Stimulated activated CD8-positive, alpha-beta memory T cell treated with anti-CD3 and anti-CD28 coated beads, Interleukin-15, amount 100 ng/mL, for 4 hours (primary cell): ENCODE data around the gene PPP1R7.
A peak's percentile ranks its signal among the peaks of the same experiment; 100 is the strongest.
"Not testable (repeated sequence)": the region's sequence is repeated elsewhere in the genome, so short reads cannot be mapped to it uniquely, and the experiment has no call there.

Experiments
- DNase-seq, 2 donors: peaks; one replicate each; pipeline ENCODE4 v3.0.0-alpha.2; 2020; ENCODE audit warnings: low read depth in 2 of 2

The PPP1R7 gene, protein sequence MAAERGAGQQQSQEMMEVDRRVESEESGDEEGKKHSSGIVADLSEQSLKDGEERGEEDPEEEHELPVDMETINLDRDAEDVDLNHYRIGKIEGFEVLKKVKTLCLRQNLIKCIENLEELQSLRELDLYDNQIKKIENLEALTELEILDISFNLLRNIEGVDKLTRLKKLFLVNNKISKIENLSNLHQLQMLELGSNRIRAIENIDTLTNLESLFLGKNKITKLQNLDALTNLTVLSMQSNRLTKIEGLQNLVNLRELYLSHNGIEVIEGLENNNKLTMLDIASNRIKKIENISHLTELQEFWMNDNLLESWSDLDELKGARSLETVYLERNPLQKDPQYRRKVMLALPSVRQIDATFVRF

DNA sequence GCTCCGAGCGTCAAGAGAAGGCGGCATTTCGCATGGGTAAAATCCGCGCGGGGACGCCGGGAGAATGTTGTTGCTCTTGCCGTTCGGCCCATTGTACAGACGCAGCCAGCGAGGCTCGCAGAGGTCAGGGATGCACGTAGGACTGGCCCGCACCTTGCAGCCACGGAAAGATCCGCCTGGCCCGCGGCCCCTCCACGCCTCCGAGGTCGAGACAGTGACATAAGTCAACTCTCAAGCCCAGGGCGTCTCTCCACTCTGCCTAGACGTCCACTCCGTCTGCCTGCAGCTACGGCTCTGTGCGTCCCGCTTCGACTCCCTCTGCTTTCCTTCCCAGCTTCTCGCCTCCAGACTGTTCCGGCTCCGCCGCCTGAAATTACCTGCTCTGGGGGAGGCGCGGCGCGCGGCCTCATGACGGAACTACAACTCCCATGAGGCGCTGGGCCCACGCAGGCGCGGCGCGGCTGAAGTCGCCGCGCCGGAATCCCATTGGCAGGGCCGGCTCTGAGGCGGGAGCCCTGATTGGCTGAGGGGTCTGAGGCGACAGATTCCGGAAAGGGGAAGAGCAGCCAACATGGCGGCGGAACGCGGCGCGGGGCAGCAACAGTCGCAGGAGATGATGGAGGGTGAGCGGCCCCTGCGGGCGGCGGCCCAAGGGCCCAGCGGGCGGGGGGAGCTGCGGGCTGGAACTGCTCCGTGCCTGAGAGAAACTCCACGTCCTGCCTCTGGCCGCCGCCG lies at the start of gene PPP1R7:
Gene PPP1R7 (plus strand): TSS at position 543 of the 735 bp plus-strand sequence. CDS start 29 bp downstream, at position 572.
- DNase-seq = peak; percentile 91 to 92

DNA sequence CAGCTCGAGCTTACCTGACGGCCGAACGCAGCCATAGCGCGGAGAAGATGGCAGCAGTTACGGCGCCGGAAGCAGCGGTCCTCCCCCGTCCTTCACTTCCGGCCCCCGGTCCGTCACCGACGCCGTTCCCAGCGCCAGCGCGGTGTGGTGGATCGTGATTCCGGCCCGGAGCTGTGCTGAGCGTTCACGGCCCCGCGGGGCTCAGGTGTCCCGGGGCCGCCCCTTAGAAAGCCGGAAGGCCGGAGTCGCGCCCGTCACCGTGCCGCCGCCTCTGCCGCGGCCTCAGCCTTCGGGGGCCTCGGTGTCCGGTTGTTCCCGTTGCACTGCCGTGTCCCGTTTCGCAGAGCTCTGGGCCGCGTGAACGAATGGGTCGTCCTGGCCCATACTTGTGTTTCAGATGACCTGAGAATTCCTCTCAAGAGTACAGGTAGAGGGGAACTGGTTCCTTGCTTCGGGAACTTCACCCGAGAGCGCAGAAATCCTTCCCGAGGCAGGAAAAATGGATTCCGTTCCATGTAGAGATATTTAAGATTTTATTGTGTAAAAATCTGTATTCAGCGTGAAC lies 47.9 kb upstream of the PPP1R7 start, which contains the start of gene MTERF4:
Gene MTERF4 (minus strand): TSS at position 49 of the 565 bp plus-strand sequence. CDS start 14 bp downstream, at position 35.
- DNase-seq = peak; percentile 73 to 74

DNA sequence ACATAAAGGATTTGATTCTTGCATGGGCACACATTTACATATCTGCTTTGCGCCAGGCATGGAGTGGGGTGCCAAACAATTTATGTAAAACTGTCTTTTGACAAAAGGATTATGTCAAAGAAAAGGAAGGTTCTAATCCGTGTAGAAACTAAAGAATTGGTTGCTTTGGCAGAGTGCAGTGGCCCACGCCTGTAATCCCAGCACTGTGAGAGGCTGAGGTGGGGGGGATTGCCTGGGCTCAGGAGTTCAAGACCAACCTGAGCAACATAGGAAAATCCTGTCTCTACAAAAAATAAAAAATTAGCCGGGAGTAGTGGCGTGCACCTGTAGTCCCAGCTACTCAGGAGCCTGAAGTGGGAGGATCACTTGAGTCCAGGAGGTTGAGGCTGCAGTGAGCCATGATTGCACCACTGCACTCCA lies 47.1 kb upstream of the PPP1R7 start:
- DNase-seq = no peak

DNA sequence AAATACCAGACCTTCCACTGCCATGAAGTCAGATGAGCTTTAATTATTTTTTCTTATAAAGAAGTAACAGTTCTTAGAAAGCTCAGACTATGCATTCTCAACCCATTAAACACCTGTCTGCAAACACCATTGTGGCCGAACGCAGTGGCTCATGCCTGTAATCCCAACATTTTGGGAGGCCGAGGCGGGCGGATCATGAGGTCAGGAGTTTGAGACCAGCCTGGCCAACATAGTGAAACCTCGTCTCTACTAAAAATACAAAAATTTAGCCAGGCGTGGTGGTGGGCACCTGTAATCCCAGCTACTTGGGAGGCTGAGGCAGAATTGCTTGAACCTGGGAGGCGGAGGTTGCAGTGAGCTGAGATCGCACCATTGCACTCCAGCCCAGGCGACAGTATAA lies 45.7 kb upstream of the PPP1R7 start:
- not testable (repeated sequence) for DNase-seq

DNA sequence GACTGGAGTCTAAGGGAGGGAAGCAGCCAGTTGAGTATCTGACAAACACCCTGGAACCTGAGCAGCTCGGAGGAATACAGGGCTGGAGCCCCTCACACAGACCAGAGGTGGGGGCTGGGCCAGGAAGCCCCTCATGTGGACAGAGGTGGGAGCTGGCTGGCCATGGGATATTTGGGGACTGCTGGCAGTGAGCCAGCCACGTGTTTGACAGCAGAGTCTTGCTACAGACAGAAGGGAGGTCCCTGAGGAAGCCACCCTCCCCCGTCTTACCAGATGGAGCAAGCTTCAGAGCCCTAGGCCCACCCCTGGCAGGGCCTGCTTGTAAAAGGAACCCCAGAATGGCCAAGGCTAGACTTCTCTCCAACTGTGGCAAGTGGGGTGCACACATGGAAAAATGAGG lies 44.6 kb upstream of the PPP1R7 start:
- no peak for DNase-seq

DNA sequence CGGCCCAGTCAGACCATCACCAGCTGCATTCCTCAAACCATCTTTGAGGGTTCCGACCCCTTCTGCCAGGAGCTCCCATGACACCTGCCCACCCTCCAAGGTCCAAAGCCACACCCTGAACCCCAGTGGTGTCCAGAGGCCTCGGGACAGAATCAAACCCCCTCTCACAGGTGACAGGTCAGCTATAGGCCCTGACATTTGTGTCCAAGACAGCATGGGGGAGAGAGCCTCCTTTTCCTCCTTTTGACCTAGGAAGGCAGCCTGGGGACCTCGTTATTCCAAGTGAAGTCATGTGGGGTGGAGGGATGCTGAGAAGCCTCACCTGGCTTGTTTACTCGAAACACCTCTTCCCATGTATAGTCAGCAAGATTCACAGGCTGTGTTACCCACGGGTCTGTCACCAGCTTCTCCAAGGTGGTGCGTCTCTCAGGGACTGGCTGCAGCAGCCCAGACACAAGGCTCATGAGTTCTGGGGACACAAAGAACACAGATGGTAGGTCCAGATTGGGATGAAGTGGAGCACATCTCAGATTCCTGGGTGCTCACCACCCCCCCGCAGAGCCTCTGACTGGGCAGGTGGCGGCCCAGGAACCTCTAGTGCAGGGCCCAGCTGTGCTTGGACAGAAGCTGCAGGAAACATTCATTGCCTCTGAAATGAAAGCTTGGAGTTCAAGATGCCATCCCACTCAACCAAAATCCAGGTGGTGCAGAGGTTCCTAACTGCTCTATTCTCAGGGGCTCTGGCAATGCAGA lies 43.1 kb upstream of the PPP1R7 start:
- no peak for DNase-seq

DNA sequence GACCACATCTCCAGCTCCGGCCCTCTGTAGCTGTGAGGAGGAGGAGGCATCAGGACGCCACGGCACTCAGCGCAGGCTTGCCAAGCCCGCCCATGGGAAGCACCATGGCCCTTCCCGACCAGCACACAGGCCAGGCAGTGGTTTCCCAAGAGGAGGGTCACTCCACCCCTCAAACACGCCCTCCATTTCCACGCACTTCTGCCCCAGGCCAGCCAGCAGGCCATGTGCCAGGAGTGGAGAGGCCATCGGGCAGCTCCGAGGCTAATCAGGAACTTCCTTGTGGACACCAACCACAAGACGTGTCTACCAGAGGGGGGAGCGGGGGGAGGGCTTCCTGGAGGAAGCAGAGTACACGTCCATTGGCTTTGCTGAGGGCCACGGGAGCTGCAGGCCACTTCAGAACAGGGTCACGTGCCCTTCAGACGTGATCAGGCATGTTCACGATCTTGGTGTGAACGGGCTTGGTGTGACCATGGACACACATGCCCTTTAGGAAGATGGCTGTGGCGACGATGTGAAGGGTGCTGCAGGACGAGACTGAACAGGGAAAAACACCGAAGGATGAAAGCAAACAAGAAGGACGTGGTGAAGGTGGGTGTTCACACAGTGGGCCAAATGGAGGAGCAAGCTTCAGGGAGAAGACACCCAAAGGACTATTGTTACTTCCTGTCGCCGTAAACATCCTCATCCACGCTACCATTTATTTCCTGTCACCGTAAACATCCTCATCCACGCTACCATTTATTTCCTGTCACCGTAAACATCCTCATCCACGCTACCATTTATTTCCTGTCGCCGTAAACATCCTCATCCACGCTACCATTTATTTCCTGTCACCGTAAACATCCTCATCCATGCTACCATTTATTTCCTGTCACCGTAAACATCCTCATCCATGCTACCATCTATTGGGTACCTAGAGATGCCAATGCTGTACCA lies 41.7 kb upstream of the PPP1R7 start:
- DNase-seq = no peak

DNA sequence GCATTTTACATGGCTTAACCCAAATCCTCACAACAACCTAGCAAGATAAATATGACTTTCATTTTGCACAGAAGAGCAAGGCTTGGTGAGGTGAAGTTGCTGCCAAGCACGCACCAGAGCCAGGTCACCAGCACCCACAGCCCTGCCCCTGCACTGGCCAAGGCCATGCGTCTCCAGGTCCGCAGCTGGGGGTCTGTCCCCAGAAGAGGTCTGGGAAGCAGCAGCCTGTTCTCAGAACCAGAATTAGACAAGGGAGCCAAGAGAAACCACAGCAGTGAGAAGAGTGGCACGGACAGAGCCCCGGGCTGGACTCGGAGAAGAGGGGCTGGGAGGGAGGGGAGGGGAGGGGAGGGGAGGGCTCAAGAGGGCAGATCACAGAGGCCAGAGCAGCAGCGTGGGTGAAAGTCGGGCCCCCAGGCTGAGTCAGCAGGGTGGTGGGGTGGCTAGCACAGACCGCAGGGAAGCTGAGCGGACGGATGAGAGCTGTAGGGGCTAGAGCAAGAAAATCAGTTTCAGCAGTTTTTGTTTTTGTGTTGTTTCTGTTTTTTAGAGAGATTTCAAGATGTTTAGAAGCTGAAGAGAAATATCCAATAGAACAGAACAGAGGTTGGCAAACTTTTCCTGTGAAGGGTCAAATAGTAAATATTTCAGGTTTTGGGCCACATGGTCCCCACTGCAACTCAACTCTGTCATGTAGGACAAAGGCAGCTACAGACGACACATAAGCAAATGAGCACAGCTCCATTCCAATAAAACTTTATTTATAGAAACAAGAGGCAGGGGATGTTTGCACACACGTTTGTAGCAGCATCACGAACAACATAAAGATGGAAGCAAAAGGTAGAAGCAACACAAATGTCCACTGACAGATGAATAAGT lies 40.8 kb upstream of the PPP1R7 start:
- DNase-seq = no peak

DNA sequence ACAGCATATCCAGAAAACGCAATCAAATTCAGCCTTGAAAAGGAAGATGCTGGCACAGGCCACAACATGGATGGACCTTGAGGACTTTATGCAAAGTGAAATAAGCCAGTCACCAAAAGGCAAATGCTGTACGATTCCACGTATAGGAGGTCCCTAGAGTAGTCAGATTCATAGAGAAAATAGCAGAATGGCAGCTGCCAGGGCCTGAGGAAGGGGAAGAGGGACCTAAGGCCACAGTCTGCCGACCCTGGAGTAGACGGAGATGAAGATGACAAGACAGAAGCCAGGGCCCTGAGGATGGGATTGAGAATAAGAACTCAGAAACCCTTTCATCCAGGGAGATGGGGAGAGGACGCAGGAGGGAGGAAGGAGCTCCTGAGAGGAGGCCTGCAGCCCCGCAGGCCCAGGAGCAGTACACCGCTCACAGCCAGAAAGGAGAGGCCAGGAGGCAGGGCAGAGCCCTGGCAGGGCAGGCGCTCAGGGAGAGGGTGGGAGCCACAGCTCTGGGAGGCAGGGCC lies 40.1 kb upstream of the PPP1R7 start:
- DNase-seq = no peak

DNA sequence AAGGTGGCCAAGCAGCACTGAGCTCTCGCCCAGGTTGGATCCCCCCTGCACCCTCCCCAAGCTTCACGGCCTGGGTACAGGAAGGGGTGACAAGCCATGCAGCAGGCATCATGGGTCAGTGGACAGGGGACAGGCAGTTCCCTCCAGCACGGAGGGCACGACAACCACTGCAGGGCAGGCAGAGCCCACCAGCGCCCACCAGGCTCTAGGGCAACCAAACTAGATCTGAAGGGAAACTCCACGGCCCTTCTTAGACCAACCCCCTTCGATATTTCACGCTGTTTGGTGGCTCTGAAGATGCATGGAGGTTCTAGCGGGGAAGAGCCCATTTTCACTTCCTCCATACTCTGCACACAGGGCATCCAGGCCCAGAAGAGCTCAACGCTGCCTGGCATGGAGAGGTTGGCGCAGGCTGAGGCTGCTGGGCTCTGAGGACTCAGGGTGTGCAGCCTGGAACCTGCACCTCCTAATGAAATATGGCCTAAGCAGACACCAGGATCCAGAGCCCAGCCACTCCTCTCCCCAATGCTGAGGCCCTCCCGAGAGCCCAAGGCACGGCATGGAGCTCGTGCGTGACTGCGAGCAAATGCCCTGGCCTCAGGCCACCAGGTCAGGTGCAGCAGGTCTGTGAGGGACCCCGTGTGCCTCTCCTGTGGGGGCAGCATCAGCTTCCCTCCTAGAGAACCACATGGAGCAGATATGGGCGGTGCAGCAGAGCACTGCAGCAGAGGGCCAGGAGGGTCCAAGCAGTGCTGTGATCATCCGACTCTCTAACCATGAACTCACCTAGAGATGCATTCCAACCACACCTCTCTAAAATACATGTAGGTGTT lies 39.4 kb upstream of the PPP1R7 start:
- no peak for DNase-seq

DNA sequence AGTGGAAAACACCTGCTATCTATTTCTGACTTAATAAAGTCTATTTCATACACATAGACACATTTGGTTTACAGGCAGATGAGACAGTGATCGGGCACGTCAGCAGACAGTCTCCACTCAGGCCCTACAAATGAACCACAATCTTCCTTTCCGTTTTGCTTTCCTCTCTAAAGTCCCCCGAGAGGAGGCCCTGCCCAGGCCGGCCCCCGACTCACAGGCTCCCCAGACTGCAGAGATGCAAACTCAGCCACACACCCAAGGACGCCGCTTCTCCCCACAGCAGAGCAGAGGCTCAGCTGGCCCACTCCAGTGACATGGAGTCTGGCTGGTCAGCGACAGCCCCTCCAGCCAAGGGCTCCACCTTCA lies 38.8 kb upstream of the PPP1R7 start:
- DNase-seq = peak in 1 of 2 donors; percentile 13

DNA sequence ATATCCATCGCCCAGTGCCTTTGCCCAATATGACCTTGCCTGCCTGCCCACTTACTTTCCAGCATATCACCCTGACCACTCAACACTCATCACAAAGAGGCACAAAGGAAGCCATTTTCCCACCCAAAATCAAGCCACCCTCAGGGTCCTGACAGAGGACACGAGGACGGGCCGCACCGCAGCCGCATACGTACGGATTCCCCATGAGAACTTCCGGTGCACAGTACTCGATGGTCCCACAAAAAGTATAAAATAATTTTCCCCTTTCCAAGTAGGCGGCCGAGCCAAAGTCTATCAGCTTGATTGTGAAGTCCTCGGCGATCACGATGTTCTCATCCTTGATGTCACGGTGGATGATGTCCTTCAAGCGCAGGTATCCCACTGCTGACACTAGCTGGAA lies 38.2 kb upstream of the PPP1R7 start:
- no peak for DNase-seq

DNA sequence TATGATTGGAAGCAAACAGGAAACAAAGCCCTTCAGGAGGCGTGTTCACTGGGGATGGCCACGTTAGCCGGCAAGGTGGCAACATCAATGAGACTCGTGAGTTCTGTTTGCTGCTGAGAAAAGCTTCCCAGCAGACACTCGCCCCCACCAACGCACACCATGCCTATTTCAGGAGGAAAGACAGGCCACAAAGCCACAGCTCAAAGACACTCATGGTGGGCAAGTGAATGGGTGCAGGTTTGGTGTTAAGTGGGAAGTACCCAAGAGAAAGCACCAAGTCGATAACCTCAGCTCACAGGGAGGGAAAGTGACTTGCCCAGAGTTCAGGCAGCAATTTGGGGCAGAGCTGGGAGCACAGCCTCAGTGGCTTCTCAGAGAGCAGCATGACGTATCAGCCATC lies 37.7 kb upstream of the PPP1R7 start:
- DNase-seq = peak; percentile 13 to 34

DNA sequence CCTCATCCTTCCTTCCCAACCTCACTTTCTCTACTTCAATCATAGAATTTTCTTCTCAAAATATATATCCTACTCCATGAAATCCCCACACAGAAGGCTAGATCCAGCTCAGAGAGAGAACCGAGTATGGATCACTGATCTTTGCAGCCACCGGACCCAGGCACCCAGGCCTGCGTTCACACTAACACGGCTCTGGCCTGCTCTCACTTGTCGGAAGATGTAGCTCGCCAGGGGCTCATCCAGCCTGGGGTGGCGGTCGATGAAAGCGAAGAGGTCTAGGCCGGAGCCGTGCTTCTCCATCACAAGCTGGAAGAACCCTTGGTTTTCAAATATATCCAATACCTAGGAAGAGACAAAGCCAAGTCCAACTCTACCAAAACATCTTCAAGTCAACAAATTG lies 35.4 kb upstream of the PPP1R7 start:
- DNase-seq = no peak

DNA sequence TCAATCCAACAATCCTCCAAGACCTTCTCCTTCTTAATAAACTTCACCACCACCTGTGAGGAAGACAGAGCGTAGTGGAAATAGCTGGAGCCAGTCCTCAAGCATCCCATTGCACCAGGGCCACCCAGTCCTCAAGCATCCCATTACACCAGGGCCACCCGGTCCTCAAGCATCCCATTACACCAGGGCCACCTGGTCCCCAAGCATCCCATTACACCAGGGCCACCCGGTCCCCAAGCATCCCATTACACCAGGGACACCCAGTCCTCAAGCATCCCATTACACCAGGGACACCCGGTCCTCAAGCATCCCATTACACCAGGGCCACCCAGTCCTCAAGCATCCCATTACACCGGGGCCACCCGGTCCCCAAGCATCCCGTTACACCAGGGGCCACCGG lies 34.9 kb upstream of the PPP1R7 start:
- no peak for DNase-seq

DNA sequence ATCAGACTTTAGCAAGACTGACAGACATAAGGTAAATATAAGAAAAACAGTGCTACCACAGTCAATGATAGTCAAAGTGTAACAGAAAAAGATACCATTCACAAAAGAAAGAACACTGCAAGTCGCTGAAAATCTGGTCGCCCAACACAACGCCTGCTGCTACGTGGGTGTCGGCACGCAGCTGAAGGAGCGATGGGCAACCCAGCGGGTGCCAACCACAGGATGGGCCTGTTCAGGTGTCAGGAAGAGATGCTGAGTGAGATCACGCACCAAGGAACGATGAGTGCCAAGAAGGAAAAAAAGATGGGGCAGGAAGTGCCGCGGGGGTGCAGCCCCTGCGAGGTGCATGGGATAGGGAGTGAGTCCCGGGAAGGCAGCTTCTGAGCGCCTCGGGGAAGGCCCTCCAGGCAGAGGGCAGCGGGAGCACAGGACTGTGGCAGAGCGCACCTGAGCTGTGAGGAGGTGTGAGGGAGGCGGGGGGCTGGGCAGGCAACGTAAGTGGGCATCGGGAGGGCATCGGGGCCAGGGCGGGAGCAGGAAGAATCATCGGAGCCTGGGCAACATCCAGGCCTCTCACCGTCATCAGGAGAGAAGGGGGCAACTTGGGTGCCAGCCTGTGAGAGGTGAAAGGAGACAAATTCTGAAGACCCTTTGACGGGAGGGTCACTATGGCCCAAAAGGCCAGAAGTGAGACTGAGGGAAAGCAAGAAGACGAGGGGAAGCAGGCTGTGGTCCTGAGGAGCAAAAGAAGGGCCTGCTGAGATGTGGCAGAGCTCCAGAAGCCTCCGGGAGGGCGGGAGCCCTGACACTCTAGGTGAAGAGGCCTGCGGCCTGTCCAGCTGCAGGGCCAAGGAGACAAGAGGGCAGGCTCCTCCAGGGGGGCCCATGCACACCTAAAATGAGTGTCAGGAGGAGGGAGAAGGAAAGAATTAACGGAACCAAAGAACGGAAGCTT lies 33.4 kb upstream of the PPP1R7 start:
- no peak for DNase-seq

DNA sequence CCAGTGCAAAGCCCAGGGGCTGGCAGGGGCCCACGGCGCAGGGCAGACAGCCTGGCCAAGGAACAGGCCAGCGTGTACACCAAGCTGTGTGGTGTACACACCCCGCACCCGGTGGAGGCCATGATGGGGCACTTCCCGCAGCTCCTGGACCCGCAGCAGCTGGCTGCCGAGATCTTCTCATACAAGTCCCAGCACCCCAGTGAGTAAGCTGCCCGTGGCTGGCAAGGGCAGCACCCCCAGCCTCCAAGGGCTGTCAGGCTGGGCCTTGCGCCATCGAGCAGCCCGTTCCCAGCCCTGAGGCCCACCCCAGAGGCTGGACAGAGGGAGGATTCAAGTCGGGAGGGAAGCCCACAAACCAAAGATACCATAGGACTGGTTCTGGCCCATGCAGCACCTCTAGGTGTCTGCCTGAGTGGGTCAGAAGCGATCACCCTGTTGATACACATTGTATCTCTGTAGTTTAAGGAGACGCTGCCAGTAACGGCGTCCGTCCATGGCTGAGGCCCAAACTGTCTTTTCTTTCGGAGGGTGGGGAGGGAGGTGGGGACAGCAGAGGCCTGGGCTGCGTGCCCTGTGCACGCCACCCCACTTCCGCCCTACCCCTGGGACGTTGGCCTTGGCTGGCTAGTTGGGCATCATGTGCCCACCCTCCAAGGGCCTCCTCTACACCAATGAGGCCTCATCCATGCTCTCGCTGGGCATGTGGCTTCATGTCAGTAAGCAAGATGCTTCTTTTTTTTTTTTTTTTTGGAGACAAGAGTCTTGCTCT lies 31.3 kb upstream of the PPP1R7 start:
- DNase-seq = no peak
